GM08714 (cell line): ENCODE data around the gene EXOC1.

Source experiments
- H3K4me3 ChIP-seq: fragments of 200-500 bp; sonication (Bioruptor generic); 2 replicates; pipeline ENCODE4 v1.5.1; 2014; ENCODE audit warnings: mild to moderate bottlenecking, low read length, inconsistent platforms
- ZNF274 ChIP-seq: IDR thresholded peaks from 2 replicates; pipeline ENCODE4 v1.6.1; 2012; ENCODE audit warnings: mild to moderate bottlenecking, low read depth, low read length

EXOC1 gene

GRCh38 chr4:55868581-55869090, 15.2 kb downstream of the EXOC1 start:
- no peak for TF ChIP-seq ZNF274
- H3K4me3 ChIP-seq, result no peak overlapping the region

- no peak for TF ChIP-seq ZNF274
- no peak overlapping the region for H3K4me3 ChIP-seq
Measured at GRCh38 chr4:55871299-55871800, 17.9 kb downstream of the EXOC1 start.

GRCh38 chr4:55874831-55875230, 21.4 kb downstream of the EXOC1 start:
- TF ChIP-seq ZNF274, result no peak
- no peak overlapping the region for H3K4me3 ChIP-seq

GRCh38 chr4:55876387-55876786, 22.9 kb downstream of the EXOC1 start:
- no peak for TF ChIP-seq ZNF274

DNA sequence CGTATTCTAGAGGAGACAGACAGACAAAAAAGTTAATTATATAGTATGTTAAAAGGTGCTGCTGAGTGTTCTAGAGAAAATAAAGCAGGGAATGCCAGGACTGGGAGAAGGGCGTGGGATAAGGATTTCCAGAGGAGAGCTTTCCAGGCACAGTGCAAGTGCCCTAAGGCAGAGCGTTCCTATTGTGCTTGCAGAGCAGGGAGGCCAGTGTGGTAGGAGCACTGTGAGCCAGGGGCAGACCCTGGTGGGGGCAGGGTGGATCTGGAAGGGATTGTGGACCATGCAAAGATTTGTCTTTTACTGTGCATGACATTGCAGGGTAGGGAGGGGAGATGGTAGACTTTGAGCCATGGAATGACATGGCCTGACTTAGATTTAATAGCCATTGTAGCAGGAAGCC, 25.8 kb downstream of the EXOC1 start:
- TF ChIP-seq ZNF274, result no peak
- no peak overlapping the region for H3K4me3 ChIP-seq

More at GRCh38 chr4:55876387-55876786, 22.9 kb downstream of the EXOC1 start:
- H3K4me3 ChIP-seq, result no peak overlapping the region

GRCh38 chr4:55880652-55881280, 27.3 kb downstream of the EXOC1 start:
- H3K4me3 ChIP-seq, result no peak overlapping the region
- TF ChIP-seq ZNF274, result no peak

GRCh38 chr4:55884093-55884850, 30.8 kb downstream of the EXOC1 start:
- H3K4me3 ChIP-seq, result no peak overlapping the region
- no peak for TF ChIP-seq ZNF274

DNA sequence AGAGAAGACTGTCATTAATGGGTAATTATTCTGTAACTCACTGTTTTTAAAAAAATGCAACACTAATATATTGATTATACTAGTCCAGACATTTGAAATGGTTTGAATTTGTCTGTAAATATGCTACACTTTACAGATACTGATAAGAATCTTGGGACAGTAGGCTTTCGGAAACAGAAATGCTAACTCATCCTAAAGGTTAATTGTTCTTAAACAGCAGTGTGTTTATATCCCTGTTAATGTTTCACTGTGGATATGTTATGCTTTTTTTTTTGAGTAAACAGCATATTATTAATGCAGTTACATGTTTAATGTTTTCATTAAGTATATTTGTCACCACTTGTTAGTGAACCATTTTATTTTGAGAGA, 31.4 kb downstream of the EXOC1 start:
- TF ChIP-seq ZNF274, result no peak
- no peak overlapping the region for H3K4me3 ChIP-seq

DNA sequence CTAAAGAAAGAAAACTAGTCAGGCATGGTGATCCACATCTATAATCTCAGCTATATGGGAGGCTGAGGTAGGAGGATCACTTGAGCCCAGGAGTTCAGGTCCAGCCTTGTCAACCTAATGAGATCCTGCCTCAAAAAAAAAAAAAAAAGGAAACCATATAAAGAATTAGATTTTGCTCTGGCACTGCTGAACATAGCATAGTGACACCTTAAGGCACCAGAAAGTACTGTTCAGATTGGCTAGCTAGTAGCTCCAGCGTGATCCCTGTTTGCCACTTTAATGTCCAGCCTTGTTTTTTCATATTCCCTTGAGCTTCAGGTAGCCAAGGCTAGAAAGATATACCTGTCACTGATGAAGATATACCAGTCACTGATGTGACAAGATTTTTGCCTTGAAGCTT, 34.1 kb downstream of the EXOC1 start:
- TF ChIP-seq ZNF274, result no peak
- no peak overlapping the region for H3K4me3 ChIP-seq

DNA sequence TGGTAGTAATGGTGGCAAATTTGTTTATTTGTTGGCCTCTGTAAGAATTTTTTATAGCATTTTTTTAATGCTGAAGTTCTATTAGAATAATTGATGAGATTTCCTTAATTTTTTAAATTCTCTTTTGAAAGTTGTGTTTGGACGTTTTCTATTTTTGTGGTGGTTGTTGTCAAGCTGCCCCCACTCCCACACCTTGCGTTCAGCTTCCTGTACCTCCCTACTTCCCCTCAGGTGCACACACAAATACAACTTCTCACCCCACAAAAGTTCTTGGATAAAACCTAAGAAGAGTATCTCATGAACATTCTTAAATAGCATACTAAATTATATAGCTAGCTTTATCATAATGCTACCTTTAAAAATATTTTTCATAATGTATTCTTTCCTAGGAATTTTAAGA, 38.7 kb downstream of the EXOC1 start:
- H3K4me3 ChIP-seq, result no peak overlapping the region
- TF ChIP-seq ZNF274, result no peak

- no peak for TF ChIP-seq ZNF274
- H3K4me3 ChIP-seq, result no peak overlapping the region
Measured at GRCh38 chr4:55896622-55897021, 43.2 kb downstream of the EXOC1 start.

- no peak for TF ChIP-seq ZNF274
- H3K4me3 ChIP-seq, result no peak overlapping the region
Measured at GRCh38 chr4:55902677-55903076, 49.2 kb downstream of the EXOC1 start.

DNA sequence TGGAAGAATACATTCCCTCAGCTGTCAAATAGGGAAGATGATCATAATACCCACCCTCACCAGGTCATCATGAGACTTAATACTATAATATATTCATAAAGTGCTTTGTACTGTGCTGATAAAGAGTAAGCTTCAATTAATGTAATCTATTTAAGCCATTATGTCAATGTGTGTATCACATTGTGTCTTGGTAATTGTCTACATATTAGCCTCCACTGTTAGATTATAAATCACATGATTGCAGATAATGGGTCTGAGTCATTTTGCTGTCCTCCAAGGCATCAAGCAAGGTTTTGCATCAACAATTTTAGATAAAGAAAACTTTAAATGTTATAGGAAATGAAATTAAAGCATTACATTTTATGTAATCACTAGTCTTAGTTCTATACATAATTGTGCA, 50.1 kb downstream of the EXOC1 start:
- no peak overlapping the region for H3K4me3 ChIP-seq
- TF ChIP-seq ZNF274, result no peak

DNA sequence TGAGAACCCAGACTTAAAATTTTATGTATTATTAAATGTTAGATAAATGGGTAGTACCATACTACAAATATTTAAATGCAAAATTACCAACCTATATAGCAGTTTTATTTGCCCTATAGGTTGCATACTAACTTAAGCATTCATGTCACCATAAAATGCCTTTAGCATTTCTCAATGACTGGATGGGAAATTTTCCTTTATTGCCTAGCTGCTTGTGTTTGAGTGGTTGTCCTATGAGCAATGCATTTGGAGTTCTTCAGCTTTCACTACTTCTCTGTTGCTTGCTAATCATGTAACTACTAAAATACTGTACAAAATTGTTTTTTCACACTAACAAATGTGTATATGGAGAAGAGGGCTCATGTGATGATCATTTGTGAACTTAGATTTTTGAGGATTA, 51.1 kb downstream of the EXOC1 start:
- no peak overlapping the region for H3K4me3 ChIP-seq
- TF ChIP-seq ZNF274, result no peak

DNA sequence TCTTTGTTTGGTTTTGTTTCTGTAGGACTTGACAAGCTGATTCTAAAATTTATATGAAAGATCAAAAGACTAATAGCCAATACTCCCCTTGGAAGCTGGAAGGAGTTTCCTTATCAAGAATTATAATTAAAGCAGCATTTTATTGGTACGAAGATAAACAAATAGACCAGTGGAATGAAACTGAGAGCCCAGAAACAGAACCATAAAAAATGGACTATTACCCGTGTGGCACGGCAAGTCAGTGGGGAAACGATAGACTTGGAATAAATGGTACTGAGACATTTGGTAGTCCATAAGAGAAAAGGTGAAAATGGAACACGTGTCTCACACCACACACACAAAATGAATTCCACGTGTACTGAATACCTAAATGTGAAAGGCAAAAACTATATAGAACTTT, 52.9 kb downstream of the EXOC1 start:
- no peak overlapping the region for H3K4me3 ChIP-seq
- TF ChIP-seq ZNF274, result no peak

GRCh38 chr4:55906989-55907388, 53.5 kb downstream of the EXOC1 start:
- TF ChIP-seq ZNF274, result no peak

More at GRCh38 chr4:55906989-55907388, 53.5 kb downstream of the EXOC1 start:
- H3K4me3 ChIP-seq, result no peak overlapping the region
